HEK293 (cell line): ENCODE results near the gene COL9A3.

Experiments
- CTCF ChIA-PET: fragments of 350-600 bp; formaldehyde crosslinking; extraction: SDS; loops from one replicate; lab custom pipeline; 2021; ENCODE audit warnings: antibody characterized with exemption; lab: Yijun Ruan, JAX
- POLR2A ChIA-PET: fragments of 300-600 bp; formaldehyde crosslinking; extraction: SDS; loops from one replicate; lab custom pipeline; 2020; ENCODE audit warnings: antibody characterized with exemption, inconsistent platforms; lab: Yijun Ruan, JAX
- H3K27ac ChIP-seq: fragments of 200-500 bp; sonication (Bioruptor generic); 2 replicates; pipeline ENCODE4 v1.5.1; 2014; ENCODE audit warnings: low read depth, low read length, control low read depth, inconsistent platforms; ENCODE audit errors: extremely low read depth
- H3K36me3 ChIP-seq, 2 experiments: fragments of 200-500 bp in 1 of 2; sonication (Bioruptor generic) in 1 of 2; 1 replicate in 1 of 2; 2 replicates in 1 of 2; pipeline ENCODE4 v1.5.1; 2014 to 2017; ENCODE audit warnings: inconsistent platforms in 2 of 2, low read length in 2 of 2; ENCODE audit not compliant: control insufficient read depth in 2 of 2, insufficient read depth in 1 of 2
- H3K4me1 ChIP-seq: fragments of 200-500 bp; sonication (Bioruptor generic); 2 replicates; pipeline ENCODE4 v1.5.1; 2014; ENCODE audit warnings: mild to moderate bottlenecking, low read length, inconsistent platforms; ENCODE audit not compliant: control insufficient read depth, insufficient read depth
- H3K4me3 ChIP-seq: 2 replicates; pipeline ENCODE4 v1.5.1; 2011; ENCODE audit warnings: low read depth, mild to moderate bottlenecking, control low read depth, low read length, moderate library complexity
- H3K9me3 ChIP-seq: fragments of 200-500 bp; sonication (Bioruptor generic); 2 replicates; pipeline ENCODE4 v1.5.1; 2014; ENCODE audit warnings: low read depth, low read length, inconsistent platforms; ENCODE audit not compliant: control insufficient read depth, insufficient read depth
- GLI4 ChIP-seq: fragments of 450-650 bp; formaldehyde crosslinking; IDR thresholded peaks from 2 replicates; pipeline ENCODE4 v1.5.1; 2016; ENCODE audit warnings: missing biosample characterization, missing genetic modification characterization
- KLF7 ChIP-seq: fragments of 450-650 bp; formaldehyde crosslinking; IDR thresholded peaks from 2 replicates; pipeline ENCODE4 v1.5.1; 2016; ENCODE audit warnings: missing biosample characterization, missing genetic modification characterization, borderline replicate concordance
- MEIS1 ChIP-seq: sonication (generic); formaldehyde crosslinking; IDR thresholded peaks from 2 replicates; pipeline ENCODE4 v1.8.1; 2022; ENCODE audit warnings: missing genetic modification reagents, mild to moderate bottlenecking, borderline replicate concordance
- PRDM4 ChIP-seq: fragments of 450-650 bp; formaldehyde crosslinking; IDR thresholded peaks from 2 replicates; pipeline ENCODE4 v1.5.1; 2017; ENCODE audit warnings: missing biosample characterization, missing genetic modification characterization
- SCRT2 ChIP-seq: fragments of 450-650 bp; formaldehyde crosslinking; IDR thresholded peaks from 2 replicates; pipeline ENCODE4 v1.5.1; 2016; ENCODE audit warnings: missing biosample characterization, missing genetic modification characterization
- SETDB1 ChIP-seq: IDR thresholded peaks from one replicate; pipeline ENCODE4 v1.6.1; 2017; ENCODE audit warnings: mild to moderate bottlenecking, low read length, moderate library complexity, mixed read lengths; ENCODE audit not compliant: insufficient read length
- SP2 ChIP-seq: fragments of 450-650 bp; formaldehyde crosslinking; IDR thresholded peaks from 2 replicates; pipeline ENCODE4 v1.5.1; 2016; ENCODE audit warnings: missing biosample characterization, missing genetic modification characterization
- ZBTB10 ChIP-seq: fragments of 450-650 bp; formaldehyde crosslinking; IDR thresholded peaks from 2 replicates; pipeline ENCODE4 v1.5.1; 2016; ENCODE audit warnings: missing biosample characterization, missing genetic modification characterization
- ZBTB48 ChIP-seq: fragments of 450-650 bp; formaldehyde crosslinking; IDR thresholded peaks from 2 replicates; pipeline ENCODE4 v1.5.1; 2016; ENCODE audit warnings: missing biosample characterization, missing genetic modification characterization
- ZBTB49 ChIP-seq: fragments of 450-650 bp; formaldehyde crosslinking; IDR thresholded peaks from 2 replicates; pipeline ENCODE4 v1.5.1; 2016; ENCODE audit warnings: missing biosample characterization, missing genetic modification characterization, low read depth
- ZFP37 ChIP-seq: fragments of 450-650 bp; formaldehyde crosslinking; IDR thresholded peaks from 2 replicates; pipeline ENCODE4 v1.5.1; 2016; ENCODE audit warnings: missing biosample characterization, missing genetic modification characterization
- ZFP41 ChIP-seq: fragments of 450-650 bp; formaldehyde crosslinking; IDR thresholded peaks from 2 replicates; pipeline ENCODE4 v1.5.1; 2016; ENCODE audit warnings: missing biosample characterization, missing genetic modification characterization, borderline replicate concordance
- ZIC2 ChIP-seq: fragments of 450-650 bp; formaldehyde crosslinking; IDR thresholded peaks from 2 replicates; pipeline ENCODE4 v1.5.1; 2016; ENCODE audit warnings: missing biosample characterization, missing genetic modification characterization
- ZNF121 ChIP-seq: fragments of 450-650 bp; formaldehyde crosslinking; IDR thresholded peaks from 2 replicates; pipeline ENCODE4 v1.5.1; 2016; ENCODE audit warnings: missing biosample characterization, missing genetic modification characterization
- ZNF133 ChIP-seq: fragments of 450-650 bp; formaldehyde crosslinking; IDR thresholded peaks from 2 replicates; pipeline ENCODE4 v1.5.1; 2016; ENCODE audit warnings: missing biosample characterization, missing genetic modification characterization
- ZNF140 ChIP-seq: fragments of 450-650 bp; formaldehyde crosslinking; IDR thresholded peaks from 2 replicates; pipeline ENCODE4 v1.5.1; 2016; ENCODE audit warnings: missing biosample characterization, missing genetic modification characterization
- ZNF155 ChIP-seq: fragments of 450-650 bp; formaldehyde crosslinking; IDR thresholded peaks from 2 replicates; pipeline ENCODE4 v1.5.1; 2016; ENCODE audit warnings: missing biosample characterization, missing genetic modification characterization
- ZNF19 ChIP-seq: fragments of 450-650 bp; formaldehyde crosslinking; IDR thresholded peaks from 2 replicates; pipeline ENCODE4; 2016; ENCODE audit warnings: missing biosample characterization, missing genetic modification characterization, low read depth
- ZNF223 ChIP-seq: fragments of 450-650 bp; formaldehyde crosslinking; IDR thresholded peaks from 2 replicates; pipeline ENCODE4 v1.5.1; 2016; ENCODE audit warnings: missing biosample characterization, missing genetic modification characterization
- ZNF239 ChIP-seq: fragments of 450-650 bp; formaldehyde crosslinking; IDR thresholded peaks from 2 replicates; pipeline ENCODE4 v1.5.1; 2016; ENCODE audit warnings: missing biosample characterization, missing genetic modification characterization
- ZNF311 ChIP-seq: fragments of 450-650 bp; formaldehyde crosslinking; IDR thresholded peaks from 2 replicates; pipeline ENCODE4 v1.5.1; 2017; ENCODE audit warnings: missing biosample characterization, missing genetic modification characterization, borderline replicate concordance
- ZNF416 ChIP-seq: fragments of 450-650 bp; formaldehyde crosslinking; IDR thresholded peaks from 2 replicates; pipeline ENCODE4 v1.5.1; 2016; ENCODE audit warnings: missing biosample characterization, missing genetic modification characterization
- ZNF423 ChIP-seq: fragments of 450-650 bp; formaldehyde crosslinking; IDR thresholded peaks from 2 replicates; pipeline ENCODE4 v1.5.1; 2016; ENCODE audit warnings: missing biosample characterization, missing genetic modification characterization
- ZNF449 ChIP-seq: fragments of 450-650 bp; formaldehyde crosslinking; IDR thresholded peaks from 2 replicates; pipeline ENCODE4 v1.5.1; 2017; ENCODE audit warnings: missing biosample characterization, mild to moderate bottlenecking, missing genetic modification characterization, moderate library complexity
- ZNF560 ChIP-seq: fragments of 450-650 bp; formaldehyde crosslinking; IDR thresholded peaks from 2 replicates; pipeline ENCODE4 v1.5.1; 2017; ENCODE audit warnings: missing biosample characterization, missing genetic modification characterization, borderline replicate concordance
- ZNF610 ChIP-seq: fragments of 450-650 bp; formaldehyde crosslinking; IDR thresholded peaks from 2 replicates; pipeline ENCODE4 v1.5.1; 2016; ENCODE audit warnings: missing biosample characterization, missing genetic modification characterization, borderline replicate concordance
- ZNF624 ChIP-seq: fragments of 450-650 bp; formaldehyde crosslinking; IDR thresholded peaks from 2 replicates; pipeline ENCODE4 v1.5.1; 2017; ENCODE audit warnings: missing biosample characterization, missing genetic modification characterization
- ZSCAN16 ChIP-seq: fragments of 450-650 bp; formaldehyde crosslinking; IDR thresholded peaks from 2 replicates; pipeline ENCODE4 v1.5.1; 2016; ENCODE audit warnings: missing biosample characterization, missing genetic modification characterization

Gene COL9A3

GRCh38 chr20:62822788-62823651, 6.2 kb downstream of the COL9A3 start:
- Histone ChIP-seq H3K4me1 (peaks cover 4% of the 10 kb centered on the region; the same call in 1 of the 2 replicates), H3K36me3 (no peaks in the 10 kb centered on the region), H3K4me3 (no peak overlapping the region), H3K27ac (no peak overlapping the region), H3K9me3 (no peaks in the 10 kb centered on the region)
- POLR2A ChIA-PET = interaction anchor here (0.6 to 1.2 kb wide), 8 partner anchors 17 to 188 kb away, joined by 3 to 7 read pairs (median 4); partner anchors contain the start of genes MRGBP, OGFR and TCFL5
- CTCF ChIA-PET = interaction anchor here (0.5 to 2.0 kb wide), 21 partner anchors 10 to 357 kb away, joined by 3 to 15 read pairs (median 4); no protein-coding TSS in a partner anchor
- no peak for TF ChIP-seq ZFP41 (tag by site-specific recombination)
- TF ChIP-seq ZIC2 = no peak; the same call in 1 of the 2 replicates
- peak; percentile 17; the same call in 1 of the 2 replicates for TF ChIP-seq ZNF449 (tag by site-specific recombination)
- TF ChIP-seq ZNF19 = no peak
- TF ChIP-seq PRDM4 (tag by site-specific recombination) = no peak
- TF ChIP-seq SCRT2 (tag by site-specific recombination) = no peak
- peak; percentile 30; the same call in 1 of the 2 replicates for TF ChIP-seq MEIS1 (CRISPR knock-in tag)
- TF ChIP-seq GLI4 (tag by site-specific recombination) = no peak
- TF ChIP-seq SETDB1 = no peak
- peak; percentile 99 for TF ChIP-seq ZNF121 (tag by site-specific recombination)
- peak; percentile 41; the same call in 1 of the 2 replicates for TF ChIP-seq ZBTB48
- peak; percentile 18; the same call in 1 of the 2 replicates for TF ChIP-seq ZNF423
- TF ChIP-seq ZNF223 (tag by site-specific recombination) = no peak
- TF ChIP-seq ZNF140 = no peak
- TF ChIP-seq ZNF560 = no peak
- TF ChIP-seq ZSCAN16 (tag by site-specific recombination) = no peak
- TF ChIP-seq ZNF610 (tag by site-specific recombination) = no peak; the same call in 1 of the 2 replicates
- no peak for TF ChIP-seq ZNF624 (tag by site-specific recombination)
- TF ChIP-seq ZBTB10 (tag by site-specific recombination) = peak; percentile 78
- no peak for TF ChIP-seq ZFP37
- TF ChIP-seq ZNF239 (tag by site-specific recombination) = no peak
- no peak for TF ChIP-seq ZBTB49 (tag by site-specific recombination)
- no peak for TF ChIP-seq ZNF133 (tag by site-specific recombination)
- TF ChIP-seq ZNF155 (tag by site-specific recombination) = no peak
- TF ChIP-seq ZNF416 (tag by site-specific recombination) = no peak
- TF ChIP-seq ZNF311 (tag by site-specific recombination) = no peak
- TF ChIP-seq SP2 (tag by site-specific recombination) = peak; percentile 62
- no peak for TF ChIP-seq KLF7 (tag by site-specific recombination)
